K562 (cell line): Measurements from ENCODE around the gene PCLAF. TPM values are rescaled to one million over a fixed set of nuclear protein-coding genes. Genes with fewer than 3 reads are reported as not detected.
A peak's percentile ranks its signal among the peaks of the same experiment; 100 is the strongest.

Source experiments
- FOXJ2 ChIP-seq: fragments of 200-800 bp; sonication (Bioruptor generic); IDR thresholded peaks from 2 replicates; pipeline ENCODE4 v1.6.1; 2016; ENCODE audit warnings: missing genetic modification characterization, missing compliant biosample characterization
- FOXK1 ChIP-seq: sonication (generic); formaldehyde crosslinking; IDR thresholded peaks from 2 replicates; pipeline ENCODE4 v1.8.0; 2022; ENCODE audit warnings: missing genetic modification reagents, mild to moderate bottlenecking, borderline replicate concordance
- HDAC1 ChIP-seq, 2 experiments: fragments of 450-650 bp; IDR thresholded peaks; 2 replicates each; pipeline ENCODE4 v1.6.1; 2016 to 2017; ENCODE audit warnings: inconsistent platforms in 1 of 2, mild to moderate bottlenecking in 1 of 2, moderate library complexity in 1 of 2
- MEF2A ChIP-seq: IDR thresholded peaks from 2 replicates; pipeline ENCODE4 v1.6.1; 2011; ENCODE audit warnings: low read depth, mild to moderate bottlenecking, low read length, moderate library complexity; ENCODE audit not compliant: control insufficient read depth
- NFE2 ChIP-seq: IDR thresholded peaks from 2 replicates; pipeline ENCODE4 v1.6.1; 2014; ENCODE audit warnings: antibody characterized with exemption, low read depth
- NKRF ChIP-seq: fragments of 450-650 bp; IDR thresholded peaks from 2 replicates; pipeline ENCODE4 v1.6.1; 2016; ENCODE audit warnings: borderline replicate concordance
- PHB ChIP-seq: fragments of 250-450 bp; sonication (Bioruptor Pico); IDR thresholded peaks from 2 replicates; pipeline ENCODE4 v1.5.0; 2021
- RBM15 ChIP-seq: fragments of 200-400 bp; formaldehyde crosslinking; IDR thresholded peaks from 2 replicates; pipeline ENCODE4 v1.6.1; 2018; ENCODE audit warnings: mild to moderate bottlenecking, low read length, moderate library complexity; ENCODE audit not compliant: insufficient read depth
- SETDB1 ChIP-seq: IDR thresholded peaks from one replicate; pipeline ENCODE4 v1.6.1; 2012; ENCODE audit warnings: low read length, control low read depth, inconsistent platforms
- SMARCB1 ChIP-seq: IDR thresholded peaks from 2 replicates; pipeline ENCODE4 v1.6.1; 2011; ENCODE audit warnings: improper control_type of control experiment, low read depth; ENCODE audit not compliant: insufficient read length
- SOX6 ChIP-seq: fragments of 450-650 bp; IDR thresholded peaks from 2 replicates; pipeline ENCODE4 v1.6.1; 2014; ENCODE audit warnings: mild to moderate bottlenecking
- TCF7 ChIP-seq: sonication (generic); IDR thresholded peaks from 2 replicates; pipeline ENCODE4 v1.6.1; 2016; ENCODE audit warnings: antibody characterized with exemption, borderline replicate concordance
- TEAD2 ChIP-seq: fragments of 450-650 bp; IDR thresholded peaks from 2 replicates; pipeline ENCODE4 v1.6.1; 2016; ENCODE audit warnings: missing genetic modification characterization, control low read depth, missing compliant biosample characterization
- TSC22D4 ChIP-seq: fragments of 450-650 bp; IDR thresholded peaks from 2 replicates; pipeline ENCODE4 v1.6.1; 2016; ENCODE audit warnings: missing genetic modification characterization, missing biosample characterization, control low read depth
- UBTF ChIP-seq, 2 experiments: IDR thresholded peaks; 2 replicates each; pipeline ENCODE4 v1.6.1; 2012; ENCODE audit warnings: improper control_type of control experiment in 2 of 2, low read depth in 2 of 2, low read length in 2 of 2, borderline replicate concordance in 1 of 2
- ZNF146 ChIP-seq: IDR thresholded peaks from one replicate; pipeline ENCODE4 v1.6.1; 2018; ENCODE audit warnings: missing compliant biosample characterization; ENCODE audit not compliant: unreplicated experiment
- ZNF444 ChIP-seq: fragments of 250-450 bp; sonication (Bioruptor Pico); IDR thresholded peaks from 2 replicates; pipeline ENCODE4 v1.4.0; 2020; ENCODE audit warnings: mild to moderate bottlenecking, moderate library complexity
- ZNF57 ChIP-seq: fragments of 450-650 bp; formaldehyde crosslinking; IDR thresholded peaks from 2 replicates; pipeline ENCODE4 v1.4.0; 2020; ENCODE audit warnings: mild to moderate bottlenecking, moderate library complexity
- ZNF717 ChIP-seq: fragments of 250-450 bp; sonication (Bioruptor Pico); IDR thresholded peaks from 2 replicates; pipeline ENCODE4 v1.5.0; 2021
- ZNF778 ChIP-seq: fragments of 450-650 bp; formaldehyde crosslinking; IDR thresholded peaks from 2 replicates; pipeline ENCODE4 v1.4.0; 2020; ENCODE audit warnings: mild to moderate bottlenecking, moderate library complexity
- polyA plus RNA-seq, 8 experiments: library from polyadenylated mRNA; depleted of rRNA in 4 of 8; stranded (reverse) in 5 of 8; unstranded in 3 of 8; fragments of >200 nt; fragmentation: Nextera tagmentation in 2 of 8; fragmentation: Illumina TruSeq in 1 of 8; extraction: Ambion mirVana in 2 of 8; extraction: Trizol in 1 of 8; gene quantifications; 2 replicates each; pipeline versions ENCODE4 v1.2.1 to v1.2.3, GENCODE V29; 2011 to 2014; ENCODE audit warnings: inconsistent platforms in 1 of 8, missing spikeins in 1 of 8
- total RNA-seq, 7 experiments: library from RNA; depleted of rRNA in 6 of 7; stranded (reverse); fragments of >200 nt in 6 of 7; fragmentation: Illumina TruSeq in 2 of 7; extraction: Trizol in 2 of 7; gene quantifications; 2 replicates each; pipeline versions ENCODE4 v1.2.1 to v1.2.3, GENCODE V29; 2011 to 2021; ENCODE audit warnings: low replicate concordance in 1 of 7
- TF ChIP-seq, protein P1 (sequence below): fragments of 250-450 bp; sonication (Bioruptor Pico); IDR thresholded peaks from 2 replicates; pipeline ENCODE4 v1.6.1; 2021; ENCODE audit warnings: mild to moderate bottlenecking
- TF ChIP-seq, protein P2 (sequence below): fragments of 250-450 bp; sonication (Bioruptor Pico); IDR thresholded peaks from 2 replicates; pipeline ENCODE4 v1.8.0; 2021; ENCODE audit warnings: moderate library complexity, mild to moderate bottlenecking, inconsistent platforms
- TF ChIP-seq, protein P3 (sequence below): fragments of 450-650 bp; formaldehyde crosslinking; IDR thresholded peaks from 2 replicates; pipeline ENCODE4 v1.4.0; 2020; ENCODE audit warnings: mild to moderate bottlenecking

Gene PCLAF
- total and polyA plus RNA-seq, 9 of the 15 experiments (the other 6 are each of a cell fraction or from before 2014, with no cell fraction given) = 112 to 881 (median 360) TPM

DNA sequence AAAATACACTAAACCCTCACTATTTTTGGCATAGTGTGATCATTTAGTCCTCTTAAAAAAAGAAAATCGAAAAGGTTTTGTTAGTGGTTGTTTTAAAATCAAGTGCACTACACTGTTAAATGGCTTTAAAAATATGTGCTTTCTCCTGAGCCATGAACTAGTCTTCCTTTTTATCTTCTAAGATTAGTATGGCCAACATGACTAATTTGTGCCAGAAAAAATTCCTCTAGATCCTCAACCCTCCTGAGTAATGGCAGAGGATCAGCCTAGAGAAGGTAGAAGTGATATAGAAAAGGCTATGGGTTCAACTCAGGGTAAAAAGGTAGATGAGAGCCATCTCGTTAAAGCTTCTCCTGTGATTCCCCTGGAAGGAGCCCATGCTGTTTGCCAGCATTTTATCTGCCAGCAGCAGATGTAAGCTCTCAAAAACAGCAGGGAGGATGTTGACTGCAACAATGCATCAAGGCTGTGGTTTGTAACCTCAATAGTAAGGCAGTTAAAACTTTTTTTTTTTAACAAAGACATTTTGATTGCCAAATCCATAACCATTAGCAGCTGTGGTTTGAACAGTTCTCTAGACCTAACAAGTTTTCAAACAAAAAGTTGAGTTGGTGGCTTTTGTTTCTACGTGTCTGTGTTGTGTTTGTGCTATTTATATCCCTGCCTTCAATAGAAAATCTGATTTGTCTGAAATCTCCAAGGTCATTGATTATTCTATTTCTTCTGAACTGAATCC is 48.9 kb upstream of the PCLAF start (continued):
- TF ChIP-seq NKRF = no peak
- TF ChIP-seq SMARCB1 = no peak
- TF ChIP-seq TSC22D4 (tag) = no peak
- TF ChIP-seq ZNF778 (CRISPR knock-in tag) = no peak
- no peak for TF ChIP-seq TEAD2 (tag)
- TF ChIP-seq ZNF146 (CRISPR knock-in tag) = no peak
- TF ChIP-seq NFE2 = 0 out of 2 replicates have a peak, but pooled peaks have one; percentile 11
- no peak for TF ChIP-seq PHB
- TF ChIP-seq MEF2A = peak; percentile 45; the same call in 1 of the 2 replicates
- no peak for TF ChIP-seq FOXK1 (CRISPR knock-in tag)
- TF ChIP-seq ZNF717 = no peak
- TF ChIP-seq ZNF57 (CRISPR knock-in tag) = no peak
- no peak for TF ChIP-seq TCF7
- peak; percentile 99 for TF ChIP-seq SOX6
- TF ChIP-seq, protein P1, sequence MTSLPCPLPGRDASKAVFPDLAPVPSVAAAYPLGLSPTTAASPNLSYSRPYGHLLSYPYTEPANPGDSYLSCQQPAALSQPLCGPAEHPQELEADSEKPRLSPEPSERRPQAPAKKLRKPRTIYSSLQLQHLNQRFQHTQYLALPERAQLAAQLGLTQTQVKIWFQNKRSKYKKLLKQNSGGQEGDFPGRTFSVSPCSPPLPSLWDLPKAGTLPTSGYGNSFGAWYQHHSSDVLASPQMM (CRISPR knock-in tag) = no peak
- TF ChIP-seq SETDB1 = no peak
- TF ChIP-seq, protein P2, sequence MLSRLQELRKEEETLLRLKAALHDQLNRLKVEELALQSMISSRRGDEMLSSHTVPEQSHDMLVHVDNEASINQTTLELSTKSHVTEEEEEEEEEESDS (CRISPR knock-in tag) = no peak
- TF ChIP-seq HDAC1 (IDR thresholded peaks at IDR 0.05) = peak; percentile 10 to 85; a peak in 2 of 4 replicates
- no peak for TF ChIP-seq FOXJ2 (tag)
- TF ChIP-seq RBM15 = no peak
- TF ChIP-seq, protein P3, sequence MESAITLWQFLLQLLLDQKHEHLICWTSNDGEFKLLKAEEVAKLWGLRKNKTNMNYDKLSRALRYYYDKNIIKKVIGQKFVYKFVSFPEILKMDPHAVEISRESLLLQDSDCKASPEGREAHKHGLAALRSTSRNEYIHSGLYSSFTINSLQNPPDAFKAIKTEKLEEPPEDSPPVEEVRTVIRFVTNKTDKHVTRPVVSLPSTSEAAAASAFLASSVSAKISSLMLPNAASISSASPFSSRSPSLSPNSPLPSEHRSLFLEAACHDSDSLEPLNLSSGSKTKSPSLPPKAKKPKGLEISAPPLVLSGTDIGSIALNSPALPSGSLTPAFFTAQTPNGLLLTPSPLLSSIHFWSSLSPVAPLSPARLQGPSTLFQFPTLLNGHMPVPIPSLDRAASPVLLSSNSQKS = no peak
- no peak for TF ChIP-seq ZNF444 (CRISPR knock-in tag)
- TF ChIP-seq UBTF (IDR thresholded peaks at IDR 0.05; ENCODE audit: borderline replicate concordance in 1 of 2, low read depth in 2 of 2, low read length in 2 of 2) = 0 out of 4 replicates have a peak, but pooled peaks of 1 of the 2 experiments have one; percentile 33
